ENCODE data around the gene ITGAE. TPM values are rescaled to one million over a fixed set of nuclear protein-coding genes. Genes with fewer than 3 reads are reported as not detected.

The ITGAE gene
- total and polyA plus RNA-seq, 12 donors: 4.9 to 85.4 (median 33.7) TPM

DNA sequence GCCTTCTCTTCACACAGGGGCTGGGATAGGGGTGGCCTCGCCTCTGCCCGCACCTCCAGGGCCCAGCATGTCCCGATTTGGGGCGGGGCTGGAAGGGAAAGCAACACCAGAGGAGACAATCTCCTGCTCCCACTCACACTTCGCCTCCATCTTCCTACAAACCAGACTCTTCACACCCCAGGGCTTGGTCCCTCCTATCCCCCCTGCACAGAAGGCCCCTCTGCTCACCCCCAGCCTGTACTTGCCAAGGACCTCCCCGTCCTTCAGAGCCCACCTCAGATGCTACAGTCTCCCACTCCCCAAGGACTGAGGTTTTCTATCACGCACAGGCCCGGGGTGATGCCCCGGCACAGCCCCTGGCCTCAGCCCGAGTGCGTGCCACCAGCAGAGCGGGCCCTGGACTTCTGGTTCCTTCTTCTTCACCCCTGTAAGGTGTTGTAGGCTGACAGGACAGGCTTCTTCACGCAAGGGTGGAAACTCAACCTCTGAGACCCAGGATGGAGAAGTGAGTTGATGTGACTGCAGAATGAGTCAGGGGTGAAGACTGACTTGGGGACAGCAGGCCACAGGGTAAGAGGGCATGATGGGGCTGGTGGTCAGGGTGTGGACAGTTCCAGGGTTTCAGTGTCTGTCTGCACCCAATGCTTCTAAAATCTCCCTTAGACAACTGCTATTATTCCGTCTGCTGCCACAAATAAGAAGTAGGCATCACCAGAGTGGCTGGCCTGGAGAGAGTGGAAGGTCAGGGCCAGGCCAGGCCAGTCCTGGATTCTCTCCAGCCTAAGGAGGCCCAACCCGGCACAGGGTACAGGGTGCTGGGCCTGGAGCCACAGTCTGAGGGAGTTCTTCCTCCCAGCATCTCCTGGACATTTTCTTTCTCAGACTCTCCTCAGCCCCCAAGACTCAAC lies 2.5 kb downstream of the ITGAE start:
- H3K4me1 ChIP-seq (replicated peaks in 1 of 2): peaks cover 12 to 25% of the 10 kb centered on the region in 2 donors
- DNase-seq: peak in 6 of 7 donors; percentile 58 to 81 (median 73)
- H3K36me3 ChIP-seq (replicated peaks in 1 of 2): no peaks in the 10 kb centered on the region
- intact Hi-C loops (cut with DNase I): no loop called here
- WGBS, 4 donors: 79 to 83% (median 82%) methylated on average over 13 to 15 of the region's 15 CpGs
- H3K4me3 ChIP-seq: no peak overlapping the region
- TF ChIP-seq POLR2A (IDR thresholded peaks at IDR 0.05): no peak
- TF ChIP-seq, protein P1, sequence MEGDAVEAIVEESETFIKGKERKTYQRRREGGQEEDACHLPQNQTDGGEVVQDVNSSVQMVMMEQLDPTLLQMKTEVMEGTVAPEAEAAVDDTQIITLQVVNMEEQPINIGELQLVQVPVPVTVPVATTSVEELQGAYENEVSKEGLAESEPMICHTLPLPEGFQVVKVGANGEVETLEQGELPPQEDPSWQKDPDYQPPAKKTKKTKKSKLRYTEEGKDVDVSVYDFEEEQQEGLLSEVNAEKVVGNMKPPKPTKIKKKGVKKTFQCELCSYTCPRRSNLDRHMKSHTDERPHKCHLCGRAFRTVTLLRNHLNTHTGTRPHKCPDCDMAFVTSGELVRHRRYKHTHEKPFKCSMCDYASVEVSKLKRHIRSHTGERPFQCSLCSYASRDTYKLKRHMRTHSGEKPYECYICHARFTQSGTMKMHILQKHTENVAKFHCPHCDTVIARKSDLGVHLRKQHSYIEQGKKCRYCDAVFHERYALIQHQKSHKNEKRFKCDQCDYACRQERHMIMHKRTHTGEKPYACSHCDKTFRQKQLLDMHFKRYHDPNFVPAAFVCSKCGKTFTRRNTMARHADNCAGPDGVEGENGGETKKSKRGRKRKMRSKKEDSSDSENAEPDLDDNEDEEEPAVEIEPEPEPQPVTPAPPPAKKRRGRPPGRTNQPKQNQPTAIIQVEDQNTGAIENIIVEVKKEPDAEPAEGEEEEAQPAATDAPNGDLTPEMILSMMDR (IDR thresholded peaks at IDR 0.05): no peak
- no peaks in the 10 kb centered on the region for H3K9me3 ChIP-seq (replicated peaks in 1 of 3)
- peak overlapping the region in 3 of 5 donors; percentile 2 to 30 (median 7) for H3K27ac ChIP-seq
- H3K27me3 ChIP-seq: no peaks in the 10 kb centered on the region

DNA sequence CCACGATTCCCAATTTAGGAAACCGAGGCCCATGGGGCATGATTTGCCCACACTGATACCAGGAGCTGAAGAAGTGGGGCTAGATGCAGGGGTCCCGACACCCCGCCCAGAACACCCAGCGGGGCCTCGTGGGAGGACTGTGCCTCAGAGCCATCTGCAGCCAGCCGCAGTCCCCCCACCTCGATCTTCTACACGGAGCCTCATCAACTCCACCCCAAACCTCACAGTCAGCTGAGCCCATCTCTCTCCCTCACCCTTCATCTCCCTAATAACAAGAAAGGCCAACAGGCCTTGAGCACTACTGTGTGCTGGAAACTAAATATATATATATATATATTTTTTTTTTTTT lies 4.2 kb downstream of the ITGAE start:
- Histone ChIP-seq H3K27ac (no peak overlapping the region), H3K27me3 (no peaks in the 10 kb centered on the region), H3K9me3 (replicated peaks in 1 of 3) (no peaks in the 10 kb centered on the region), H3K4me1 (replicated peaks in 1 of 2) (peaks cover 0 to 9% of the 10 kb centered on the region in 2 donors), H3K36me3 (replicated peaks in 1 of 2) (no peaks in the 10 kb centered on the region), H3K4me3 (no peak overlapping the region)
- intact Hi-C loops (cut with DNase I): no loop called here
- DNase-seq: no peak
- WGBS, 4 donors: 80 to 92% (median 87%) methylated on average over 8 to 9 of the region's 9 CpGs
- TF ChIP-seq, protein P1 (IDR thresholded peaks at IDR 0.05): no peak
- no peak for TF ChIP-seq POLR2A (IDR thresholded peaks at IDR 0.05)

DNA sequence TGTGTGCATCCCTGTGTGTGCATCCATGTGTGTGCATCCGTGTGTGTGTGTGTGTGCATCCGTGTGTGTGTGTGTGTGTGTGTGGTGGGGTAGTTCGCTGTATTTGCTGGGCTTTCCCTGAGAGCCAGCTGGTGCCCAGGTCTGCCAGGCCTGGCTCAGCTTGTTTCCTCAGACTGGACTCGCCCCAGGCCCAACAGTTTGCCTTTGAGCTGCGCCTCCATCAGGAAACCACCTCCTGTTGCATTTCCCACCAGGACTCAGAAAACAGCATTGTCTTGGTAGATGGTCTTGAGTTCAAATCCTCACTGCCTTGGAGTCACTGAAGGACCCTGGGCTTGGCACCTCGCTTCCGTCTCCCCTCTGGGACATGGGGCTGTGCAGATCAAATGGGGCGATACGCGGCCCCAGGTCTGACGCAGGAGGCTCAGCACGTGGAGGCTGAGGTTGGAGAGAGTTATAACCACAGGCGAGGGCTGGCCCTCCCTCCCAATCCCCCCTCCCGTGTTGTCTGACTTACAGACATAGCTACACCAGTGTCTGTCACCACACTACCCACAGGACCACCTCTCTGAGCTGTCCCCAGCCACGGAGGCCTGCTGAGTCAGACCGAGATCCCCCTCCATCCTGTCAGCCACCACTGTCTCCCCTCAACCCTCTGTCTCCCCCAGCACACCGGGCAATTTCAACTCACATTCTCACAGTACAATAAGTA lies 4.7 kb downstream of the ITGAE start:
- no peak for TF ChIP-seq POLR2A (IDR thresholded peaks at IDR 0.05)
- TF ChIP-seq, protein P1 (IDR thresholded peaks at IDR 0.05): no peak
- no peaks in the 10 kb centered on the region for H3K36me3 ChIP-seq (replicated peaks in 1 of 2)
- H3K9me3 ChIP-seq (replicated peaks in 1 of 3): no peaks in the 10 kb centered on the region
- H3K27ac ChIP-seq: no peak overlapping the region
- peak in 2 of 7 donors; percentile 12 to 19 for DNase-seq
- WGBS, 4 donors: 74 to 94% (median 83%) methylated on average over 6 to 17 of the region's 17 CpGs
- H3K4me1 ChIP-seq (replicated peaks in 1 of 2): peaks cover 0 to 9% of the 10 kb centered on the region in 2 donors
- no peak overlapping the region for H3K4me3 ChIP-seq
- intact Hi-C loops (cut with DNase I): no loop called here
- no peaks in the 10 kb centered on the region for H3K27me3 ChIP-seq

DNA sequence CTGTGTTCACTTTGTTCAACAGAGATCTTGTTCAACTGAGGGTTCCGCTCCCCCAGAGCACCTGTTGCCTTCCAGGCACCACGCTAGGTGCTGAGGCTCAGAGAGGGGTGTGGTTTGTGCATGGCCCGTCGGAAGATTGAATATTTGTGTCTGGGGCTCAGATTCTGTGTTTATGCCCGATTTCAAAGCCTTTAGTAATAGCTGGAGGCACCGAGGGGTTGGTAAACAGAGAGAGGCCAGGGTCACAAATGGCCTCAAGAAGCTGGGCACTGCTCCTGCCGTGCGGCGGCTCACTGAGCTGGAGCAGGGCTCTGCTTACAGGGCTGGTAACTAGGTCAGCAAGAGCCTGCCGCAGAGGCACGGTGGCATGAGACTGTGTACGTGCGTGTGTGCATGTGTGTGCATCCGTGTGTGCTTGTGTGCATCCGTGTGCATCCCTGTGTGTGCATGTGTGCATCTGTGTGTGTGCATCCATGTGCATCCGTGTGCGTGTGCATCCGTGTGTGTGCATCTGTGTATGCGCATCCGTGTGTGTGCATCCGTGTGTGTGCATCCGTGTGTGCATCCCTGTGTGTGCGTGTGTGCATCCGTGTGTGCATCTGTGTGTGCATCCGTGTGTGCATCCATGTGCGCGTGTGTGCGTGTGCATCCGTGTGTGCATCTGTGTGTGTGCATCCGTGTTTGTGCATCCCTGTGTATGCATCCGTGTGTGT lies 5.4 kb downstream of the ITGAE start:
- intact Hi-C loops (cut with DNase I): no loop called here
- peak in 1 of 7 donors; percentile 8 for DNase-seq
- no peaks in the 10 kb centered on the region for H3K9me3 ChIP-seq (replicated peaks in 1 of 3)
- no peak overlapping the region for H3K4me3 ChIP-seq
- no peaks in the 10 kb centered on the region for H3K36me3 ChIP-seq (replicated peaks in 1 of 2)
- TF ChIP-seq, protein P1 (IDR thresholded peaks at IDR 0.05): no peak
- TF ChIP-seq POLR2A (IDR thresholded peaks at IDR 0.05): no peak
- H3K27me3 ChIP-seq: no peaks in the 10 kb centered on the region
- peaks cover 0 to 9% of the 10 kb centered on the region in 2 donors for H3K4me1 ChIP-seq (replicated peaks in 1 of 2)
- WGBS, 4 donors: 72 to 82% (median 78%) methylated on average over 25 to 31 of the region's 31 CpGs
- H3K27ac ChIP-seq: no peak overlapping the region
